ENCODE data around the gene HSD17B14. TPM values are rescaled to one million over a fixed set of nuclear protein-coding genes. Genes with fewer than 3 reads are reported as not detected.

Gene HSD17B14
- total and polyA plus RNA-seq, 9 of the 15 experiments (the other 6 are each of a cell fraction or from before 2014, with no cell fraction given) = 0.16 TPM; not detected in 8

DNA sequence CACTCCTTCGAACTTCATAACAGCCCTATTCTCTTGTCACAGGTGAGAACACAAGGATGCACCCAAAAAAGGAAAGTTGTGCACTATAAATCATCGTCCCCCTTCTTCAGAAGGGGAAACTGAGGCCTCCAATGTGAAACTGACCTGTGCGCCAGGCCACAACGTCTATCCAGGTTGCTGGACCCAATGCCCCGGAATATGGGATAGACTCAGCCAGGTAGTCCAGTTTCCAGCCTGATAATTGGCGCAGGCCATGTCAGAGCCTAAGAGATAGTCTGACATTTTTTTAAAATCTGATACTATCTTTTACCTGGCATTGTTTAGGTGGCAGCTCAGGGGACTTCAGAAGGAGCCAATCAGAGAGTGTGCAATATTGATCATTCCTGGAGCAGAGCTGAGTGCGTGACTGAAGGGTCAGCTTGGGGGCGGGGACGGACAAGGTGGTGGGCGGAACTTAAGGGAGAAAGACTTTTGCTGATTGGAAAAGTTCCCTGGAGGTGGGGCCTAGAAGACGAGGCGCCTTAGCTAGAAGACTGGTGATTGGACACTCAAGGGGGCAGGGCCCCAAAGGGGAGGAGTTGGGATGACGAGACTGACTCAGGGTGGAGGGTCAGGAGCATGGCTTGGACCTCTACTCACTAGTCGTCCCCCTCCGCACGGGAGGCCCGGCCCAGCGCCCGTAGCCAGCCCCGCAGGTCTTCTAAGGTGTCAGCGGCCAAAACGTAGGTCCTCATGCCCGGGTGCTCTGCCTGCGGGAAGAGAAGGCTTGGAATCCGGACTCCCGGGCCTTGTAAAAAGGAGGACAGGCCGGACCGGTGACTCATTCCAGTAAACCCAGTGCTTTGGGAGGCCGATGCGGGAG, 23.7 kb upstream of the HSD17B14 start (continued):
- no peak for TF ChIP-seq BRF2 (IDR thresholded peaks at IDR 0.05; ENCODE audit: borderline replicate concordance, insufficient read depth, insufficient read length)
- no peak for TF ChIP-seq ZNF830 (CRISPR knock-in tag; IDR thresholded peaks at IDR 0.05)
- TF ChIP-seq KLF6 (CRISPR knock-in tag; IDR thresholded peaks at IDR 0.05; ENCODE audit: borderline replicate concordance) = no peak
- no peak for TF ChIP-seq MAFG (tag; conservative IDR thresholded peaks at IDR 0.05)
- no peak for TF ChIP-seq THRA (IDR thresholded peaks at IDR 0.05)
- no peak for TF ChIP-seq ZNF274 (IDR thresholded peaks at IDR 0.05; ENCODE audit: borderline replicate concordance, low read depth, low read length)
- TF ChIP-seq SMAD4 (CRISPR knock-in tag; conservative IDR thresholded peaks at IDR 0.05) = 0 out of 2 replicates have a peak, but pooled peaks have one; percentile 9
- no peak for TF ChIP-seq GATA2 (CRISPR knock-in tag; IDR thresholded peaks at IDR 0.05)
- TF ChIP-seq, protein P1, sequence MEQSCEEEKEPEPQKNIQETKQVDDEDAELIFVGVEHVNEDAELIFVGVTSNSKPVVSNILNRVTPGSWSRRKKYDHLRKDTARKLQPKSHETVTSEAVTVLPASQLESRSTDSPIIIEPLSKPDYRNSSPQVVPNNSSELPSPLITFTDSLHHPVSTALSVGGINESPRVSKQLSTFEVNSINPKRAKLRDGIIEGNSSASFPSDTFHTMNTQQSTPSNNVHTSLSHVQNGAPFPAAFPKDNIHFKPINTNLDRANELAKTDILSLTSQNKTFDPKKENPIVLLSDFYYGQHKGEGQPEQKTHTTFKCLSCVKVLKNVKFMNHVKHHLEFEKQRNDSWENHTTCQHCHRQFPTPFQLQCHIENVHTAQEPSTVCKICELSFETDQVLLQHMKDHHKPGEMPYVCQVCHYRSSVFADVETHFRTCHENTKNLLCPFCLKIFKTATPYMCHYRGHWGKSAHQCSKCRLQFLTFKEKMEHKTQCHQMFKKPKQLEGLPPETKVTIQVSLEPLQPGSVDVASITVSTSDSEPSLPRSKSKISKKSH (CRISPR knock-in tag; IDR thresholded peaks at IDR 0.05) = no peak
- no peak for TF ChIP-seq FOXA1 (IDR thresholded peaks at IDR 0.05; ENCODE audit: borderline replicate concordance)
- TF ChIP-seq THRAP3 (IDR thresholded peaks at IDR 0.05; ENCODE audit: borderline replicate concordance) = no peak
- TF ChIP-seq PHB (CRISPR knock-in tag; IDR thresholded peaks at IDR 0.05) = no peak
- no peak for TF ChIP-seq ZNF785 (CRISPR knock-in tag; IDR thresholded peaks at IDR 0.05)
- no peak for TF ChIP-seq SNRNP70 (optimal IDR thresholded peaks at IDR 0.05; ENCODE audit: low read depth, low read length)

All from K562 (cell line).